Ureter (tissue), 1 donor: Measurements from ENCODE around the gene TECR. TPM values are rescaled to one million over a fixed set of nuclear protein-coding genes. Genes with fewer than 3 reads are reported as not detected.

Source experiments
- DNase-seq: peaks from one replicate; pipeline ENCODE4 v3.0.0-alpha.2; 2020; ENCODE audit warnings: low spot score
- total RNA-seq: library from RNA; stranded (reverse); gene quantifications from one replicate; pipeline ENCODE4 v1.2.4, GENCODE V29; 2023
- donor health status: DM: yes; HTN: yes; CAD: no.

TECR gene
- total RNA-seq, 1 donor from 2014 or later = 104 TPM

GRCh38 chr19:14510311-14511228, 18.8 kb upstream of the TECR start:
- DNase-seq = no peak

DNA sequence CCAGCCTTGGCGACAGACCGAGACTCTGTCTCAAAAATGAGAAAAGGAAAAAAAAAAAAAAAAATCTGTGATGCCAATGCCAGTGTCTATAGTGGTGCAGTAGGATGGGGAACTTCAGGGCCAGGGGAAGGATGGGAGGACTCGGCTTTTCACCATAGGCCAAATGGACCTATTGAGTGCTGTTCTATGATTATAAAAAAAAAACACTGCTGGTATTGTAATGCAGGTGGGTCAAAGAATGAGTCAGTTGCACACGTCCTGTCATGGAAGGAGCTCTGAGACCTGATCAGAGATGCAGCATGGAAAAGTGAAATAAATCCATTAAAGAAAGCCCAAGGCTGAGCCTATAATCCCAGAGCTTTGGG, 18.2 kb upstream of the TECR start:
- DNase-seq = no peak

DNA sequence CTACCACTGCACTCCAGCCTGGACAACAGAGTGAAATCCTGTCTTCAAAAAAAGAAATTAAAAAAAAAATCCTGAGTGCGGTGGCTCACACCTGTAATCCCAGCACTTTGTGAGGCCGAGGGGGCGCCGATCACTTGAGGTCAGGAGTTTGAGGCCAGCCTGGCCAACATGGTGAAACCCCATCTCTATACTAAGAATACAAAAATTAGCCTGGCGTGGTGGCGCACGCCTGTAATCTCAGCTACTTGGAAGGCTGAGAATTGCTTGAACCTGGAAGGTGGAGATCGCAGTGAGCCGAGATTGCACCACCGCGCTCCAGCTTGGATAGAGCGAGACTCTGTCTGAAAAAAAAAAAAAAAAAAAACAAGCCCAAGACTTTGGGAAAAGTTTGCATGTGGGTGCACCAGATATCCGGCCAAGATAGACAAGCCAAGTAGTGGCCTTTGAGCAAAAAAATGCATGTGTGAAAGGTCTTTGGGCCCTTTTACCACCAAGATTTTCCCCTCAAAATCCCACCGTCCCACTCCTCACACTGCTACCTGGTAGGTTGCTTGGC, 16.9 kb upstream of the TECR start:
- no peak for DNase-seq

- DNase-seq = no peak
Observed at GRCh38 chr19:14514215-14514863, 15.1 kb upstream of the TECR start.

DNA sequence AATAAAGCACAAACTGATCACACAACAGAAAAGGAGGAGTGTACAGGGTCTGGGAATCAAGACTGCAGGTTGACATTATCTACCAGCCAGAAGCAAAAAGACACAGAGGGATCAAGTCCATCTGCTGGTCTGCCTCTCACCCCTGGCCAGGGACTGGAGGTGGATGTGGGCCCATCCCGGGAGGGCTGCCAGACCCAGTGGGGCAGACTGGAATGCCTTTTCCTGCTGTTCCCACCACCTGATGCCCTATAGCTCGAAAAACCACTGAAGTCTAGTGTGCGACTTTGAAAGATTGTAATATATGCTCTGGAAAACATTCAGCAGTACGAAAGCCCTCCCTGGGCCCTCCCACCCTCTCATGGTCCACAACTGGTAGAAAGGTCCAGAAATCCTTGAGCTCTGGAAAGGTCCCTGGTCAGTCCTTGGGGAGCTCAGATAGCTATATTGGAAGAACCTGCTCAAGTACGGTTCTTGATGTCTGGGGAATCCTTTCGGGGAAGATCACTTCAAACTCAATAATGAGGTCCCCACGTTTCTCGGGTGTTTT, 13.8 kb upstream of the TECR start:
- DNase-seq = no peak

DNA sequence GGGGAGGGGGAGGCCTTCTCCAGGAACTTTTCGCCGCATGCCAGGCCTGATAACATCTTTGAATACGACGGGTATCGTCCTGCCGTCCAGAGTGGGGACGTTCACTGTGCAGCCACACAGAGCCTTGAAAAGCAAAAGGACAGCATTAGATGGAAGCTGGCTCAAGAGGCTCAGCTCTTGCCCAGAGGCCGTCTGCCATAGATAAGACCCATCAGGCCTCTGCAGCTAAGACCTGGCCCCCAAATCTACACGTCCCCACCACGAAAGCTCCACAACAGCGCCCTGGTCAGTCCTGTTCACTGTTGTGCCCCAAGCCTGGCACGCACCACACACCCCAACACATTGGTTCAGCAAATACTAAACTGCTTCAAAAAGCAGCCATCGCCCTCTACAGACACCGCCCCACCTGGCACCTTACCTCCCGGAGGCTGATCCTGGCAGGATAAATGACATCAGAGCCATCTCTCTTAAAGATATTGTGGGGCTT, 13.3 kb upstream of the TECR start:
- no peak for DNase-seq

GRCh38 chr19:14516746-14517438, 12.5 kb upstream of the TECR start:
- DNase-seq = no peak

DNA sequence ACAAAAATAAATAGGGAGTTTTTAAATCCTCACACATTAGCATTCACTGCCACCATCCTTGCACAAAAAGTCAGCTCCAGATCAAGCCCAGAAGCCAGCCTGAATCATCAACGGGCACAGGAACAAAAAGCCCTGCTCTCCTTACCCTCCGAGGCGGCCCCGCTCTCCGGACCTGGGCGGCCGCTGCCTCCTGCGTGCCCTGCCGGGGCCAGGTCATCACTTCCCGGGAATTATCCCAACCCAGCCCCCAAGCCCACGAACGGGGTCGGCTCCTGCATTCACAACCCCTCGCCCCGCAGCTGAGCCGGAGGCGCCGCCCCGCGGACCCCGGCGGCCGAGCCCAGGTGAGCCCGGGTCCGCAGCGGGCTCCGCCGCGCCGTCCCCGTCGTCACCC, 12.0 kb upstream of the TECR start:
- no peak for DNase-seq

- DNase-seq = peak; percentile 86
Observed at GRCh38 chr19:14517840-14518505, 11.4 kb upstream of the TECR start, which contains the start of gene DNAJB1. DNAJB1 (minus strand) TSS chr19:14518397; CDS start chr19:14518349, 48 bp downstream.

GRCh38 chr19:14519245-14519859, 10.0 kb upstream of the TECR start:
- no peak for DNase-seq

DNA sequence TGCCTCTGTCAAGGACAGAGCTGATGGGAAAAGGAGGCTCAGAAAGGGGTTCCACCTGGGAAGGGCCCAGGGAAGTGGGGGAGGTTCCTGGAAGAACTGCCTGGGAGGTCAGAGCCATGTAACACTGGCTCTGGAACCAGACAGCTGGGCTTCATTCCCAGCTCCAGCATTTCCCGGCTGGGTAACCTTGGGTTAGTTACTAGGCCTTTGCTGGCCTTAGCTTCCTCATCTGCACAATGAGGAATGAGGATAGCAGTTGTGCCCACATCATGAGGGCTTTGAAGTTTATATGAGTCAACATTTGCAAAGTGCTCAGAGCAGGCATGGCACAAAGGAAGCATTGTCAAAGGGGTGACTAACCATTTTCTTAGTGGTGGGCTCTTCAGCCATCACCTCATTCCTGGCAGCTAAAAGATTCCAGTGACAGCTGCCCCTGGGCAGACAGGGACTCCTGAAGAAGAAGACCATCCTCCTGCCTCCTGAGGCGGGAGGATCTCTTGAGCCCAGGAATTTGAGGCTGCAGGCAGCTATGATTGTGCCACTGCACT, 9.5 kb upstream of the TECR start:
- no peak for DNase-seq

GRCh38 chr19:14520543-14520942, 8.9 kb upstream of the TECR start:
- no peak for DNase-seq

GRCh38 chr19:14525729-14526128, 3.7 kb upstream of the TECR start:
- peak; percentile 83 for DNase-seq

DNA sequence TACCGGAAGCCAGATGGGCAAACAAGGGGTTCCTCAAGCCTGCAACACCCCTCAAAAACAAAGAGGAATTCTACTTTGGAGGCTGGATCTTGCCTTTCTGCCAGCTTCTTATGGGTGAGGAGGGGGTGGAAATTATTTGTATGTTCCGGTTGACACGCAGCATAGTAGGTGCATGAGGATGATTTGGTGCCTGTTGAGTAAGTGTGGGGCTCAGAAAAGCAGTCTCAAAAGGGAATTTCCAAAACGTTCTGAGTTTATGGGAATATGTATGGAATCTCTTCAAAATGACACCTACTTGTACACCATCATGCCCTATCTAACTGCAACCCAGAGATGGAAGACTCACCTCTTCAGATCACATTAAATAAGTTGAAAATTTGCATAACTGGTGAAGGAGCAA, 3.0 kb upstream of the TECR start:
- DNase-seq = no peak

GRCh38 chr19:14528419-14529253, 758 bp upstream of the TECR start:
- no peak for DNase-seq

- no peak for DNase-seq
Observed at GRCh38 chr19:14530005-14530348, 583 bp downstream of the TECR start.

DNA sequence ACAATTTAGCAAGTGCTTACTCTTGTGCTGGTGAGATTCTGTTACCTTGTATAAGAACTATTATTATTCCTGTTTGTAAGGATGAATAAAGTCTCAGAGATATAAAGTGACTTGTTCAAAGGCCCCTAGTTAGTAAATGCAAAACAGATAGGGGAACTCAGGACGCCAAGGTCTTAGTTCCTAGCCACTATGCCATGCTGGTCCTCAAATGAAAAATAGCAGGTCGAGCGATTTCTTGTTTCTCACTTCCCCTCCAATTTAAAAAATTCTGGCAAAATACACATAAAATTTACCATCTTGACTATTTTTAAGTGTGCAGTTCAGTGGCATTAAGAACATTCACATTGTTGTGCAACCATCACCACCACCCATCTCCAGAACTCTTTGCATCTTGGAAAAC, 1.1 kb downstream of the TECR start:
- no peak for DNase-seq

GRCh38 chr19:14533450-14533849, 4.1 kb downstream of the TECR start:
- DNase-seq = no peak

DNA sequence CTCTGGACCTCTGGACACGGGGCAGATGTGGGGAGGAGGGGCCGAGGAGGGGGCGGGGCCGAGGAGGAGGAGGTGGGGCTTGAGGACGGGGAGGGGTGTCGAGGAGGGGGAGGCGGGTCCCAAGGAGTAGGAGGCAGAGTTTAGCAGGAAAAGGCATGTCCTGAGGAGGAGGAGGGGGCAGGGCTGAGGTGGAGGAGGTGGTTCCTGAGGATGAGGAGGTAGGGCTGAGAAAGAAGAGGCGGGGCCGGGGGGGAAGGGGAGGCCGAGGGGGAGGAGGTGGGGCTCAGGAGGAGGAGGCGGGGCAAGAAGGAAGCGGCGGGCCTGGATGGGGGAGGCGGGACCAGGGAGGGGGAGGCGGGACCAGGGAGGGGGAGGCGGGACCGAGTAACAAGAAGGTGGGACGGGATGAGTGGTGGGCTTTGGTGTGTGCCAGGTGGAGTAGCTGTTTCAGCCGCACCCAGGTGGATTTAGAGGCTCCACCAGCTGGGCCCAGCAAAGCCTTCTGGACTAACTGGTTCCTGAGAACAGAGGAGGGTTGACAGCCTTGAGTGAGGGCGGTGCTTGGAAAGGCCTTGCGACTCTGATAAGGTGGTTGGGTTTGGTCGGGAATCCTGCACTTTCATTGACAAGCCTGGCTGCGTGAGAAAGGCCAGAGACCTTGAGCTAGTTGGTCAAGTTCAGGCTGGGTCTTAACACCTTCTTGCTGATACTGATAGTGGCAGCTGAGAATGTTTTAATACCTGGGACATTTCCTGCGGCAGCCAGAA, 7.7 kb downstream of the TECR start:
- peak; percentile 87 for DNase-seq
